ENCODE data around the gene TPPP.

TPPP gene

DNA sequence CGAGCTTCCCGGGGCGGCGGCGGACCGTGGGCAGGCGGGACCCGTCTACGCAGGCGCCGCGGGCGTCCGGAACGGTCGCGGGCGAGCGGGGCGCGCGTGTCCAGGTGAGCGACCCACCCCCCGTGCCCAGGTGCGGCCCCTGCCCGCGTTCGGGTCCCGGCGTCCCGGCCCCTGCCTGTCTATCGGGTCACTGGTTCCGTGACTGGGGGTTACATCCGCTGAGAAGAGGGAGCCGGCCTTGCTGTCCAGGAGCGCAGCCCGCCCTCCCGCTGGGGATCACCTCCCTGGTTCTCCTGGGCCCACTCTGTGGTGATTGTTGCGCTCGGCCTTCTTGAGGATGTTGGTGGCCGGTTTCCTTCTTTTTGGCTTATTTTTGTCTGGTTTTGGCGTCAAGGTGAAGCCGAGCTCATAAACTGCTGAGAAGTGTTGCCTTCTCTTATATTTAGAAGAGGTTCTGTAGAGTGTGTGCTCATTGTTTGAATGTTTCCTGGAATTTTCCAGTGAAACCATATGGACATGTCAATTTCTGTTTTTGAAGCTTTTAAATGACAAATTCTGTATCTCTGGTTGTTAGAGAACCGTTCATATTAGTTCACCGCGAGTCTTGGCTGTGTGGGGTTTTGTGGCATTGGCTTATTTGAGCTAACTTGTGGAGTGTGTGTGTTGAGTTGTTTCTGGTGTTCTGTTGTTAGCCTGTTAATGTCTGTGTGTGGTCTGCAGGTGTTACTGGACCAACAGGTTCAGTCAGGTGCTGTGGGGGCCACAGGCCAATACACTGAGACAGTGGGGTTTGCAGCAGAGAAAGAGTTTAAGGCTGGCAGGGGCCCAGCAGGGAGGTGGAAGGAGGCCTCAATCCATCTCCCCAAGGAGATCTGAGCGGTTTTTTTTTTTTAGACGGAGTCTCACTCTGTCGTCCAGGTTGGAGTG is 80.4 kb downstream of the TPPP start:
- H3K27ac ChIP-seq = peak overlapping the region; percentile 30
- DNase-seq (ENCODE audit: low read depth, low spot score) = no peak

DNA sequence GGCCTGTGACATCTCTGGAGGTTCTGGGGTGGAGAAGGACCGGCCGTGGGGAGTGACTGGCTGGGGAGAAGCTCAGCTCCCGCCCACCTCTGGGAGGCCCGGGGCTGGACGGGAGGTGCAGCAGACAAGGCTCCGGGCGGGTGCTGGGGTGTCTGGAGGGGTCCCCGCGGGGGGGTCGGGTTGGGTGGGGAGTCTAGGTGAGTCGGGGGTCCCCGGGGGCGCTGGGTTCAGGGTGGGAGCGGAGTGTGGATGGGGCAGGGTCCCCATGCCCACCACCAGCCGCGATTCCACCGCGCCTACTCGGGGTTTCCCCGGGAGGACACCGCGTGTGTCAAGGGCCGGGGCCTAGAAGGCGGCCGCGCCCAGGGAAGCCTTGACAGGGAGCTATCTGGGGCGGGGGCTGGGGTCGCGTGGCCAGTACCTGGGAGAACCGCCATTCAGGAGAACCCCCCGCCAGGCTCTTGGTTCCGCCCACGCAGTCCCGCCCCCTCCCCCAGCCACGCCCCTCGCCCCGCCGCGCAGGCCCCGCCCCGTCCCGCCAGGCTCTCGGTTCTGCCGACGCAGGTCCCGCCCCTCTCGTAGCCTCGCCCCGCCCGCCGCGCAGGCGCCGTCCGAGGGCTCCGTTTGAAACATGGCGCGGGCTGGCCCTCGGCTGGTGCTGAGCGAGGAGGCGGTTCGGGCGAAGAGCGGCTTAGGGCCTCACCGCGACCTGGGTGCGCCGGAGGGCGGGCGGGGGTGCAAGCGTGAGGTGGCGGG is 81.2 kb downstream of the TPPP start, which contains the start of gene CEP72:
TSS of gene CEP72 (plus strand) at position 610 of the 756 bp plus-strand sequence. CDS start at position 632, 22 bp downstream.
- peak within 1 kb of the TSS; percentile 30 for H3K27ac ChIP-seq
- DNase-seq (ENCODE audit: low read depth, low spot score) = peak; percentile 20

DNA sequence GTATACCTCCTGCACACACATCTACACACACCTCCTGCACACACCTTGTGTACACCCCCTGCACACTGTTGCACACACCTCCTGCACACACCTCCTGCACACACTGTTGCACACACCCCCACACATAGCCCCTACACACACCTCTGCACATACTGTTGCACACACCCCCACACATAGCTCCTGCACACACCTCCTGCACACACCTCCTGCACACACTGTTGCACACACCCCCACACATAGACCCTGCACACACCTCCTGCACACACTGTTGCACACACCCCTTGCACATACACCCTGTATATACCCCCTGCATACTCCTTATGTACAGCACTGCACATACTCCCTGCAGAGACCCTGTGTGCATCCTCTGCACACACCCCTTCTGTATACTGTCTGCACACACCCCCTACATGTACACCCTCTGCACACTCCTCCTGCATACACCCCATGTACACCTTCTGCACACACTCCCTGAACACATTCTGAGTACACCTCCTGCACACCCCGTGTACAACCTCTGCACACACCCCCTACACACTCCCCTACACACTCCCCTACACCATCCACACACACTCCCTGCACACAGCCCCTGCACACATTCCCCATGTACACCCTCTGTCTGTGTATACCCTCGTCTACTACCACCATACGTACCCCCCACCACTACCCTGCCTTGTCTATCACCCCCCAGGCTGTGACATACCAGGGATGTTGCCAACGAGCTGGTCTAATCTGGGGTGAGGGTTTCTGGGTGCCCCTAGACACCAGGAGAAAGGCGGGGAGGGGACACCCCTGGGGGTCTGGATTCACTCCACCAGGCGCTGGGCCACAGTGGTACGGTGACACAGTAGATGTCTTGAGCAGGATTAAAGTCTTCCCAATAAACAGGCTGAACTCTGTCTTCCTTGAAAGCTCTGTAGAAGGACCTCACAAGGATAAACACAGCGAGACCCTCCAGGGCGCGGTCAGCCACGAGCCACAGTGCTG is 82.1 kb downstream of the TPPP start:
- DNase-seq (ENCODE audit: low read depth, low spot score) = no peak
- H3K27ac ChIP-seq = no peak overlapping the region

DNA sequence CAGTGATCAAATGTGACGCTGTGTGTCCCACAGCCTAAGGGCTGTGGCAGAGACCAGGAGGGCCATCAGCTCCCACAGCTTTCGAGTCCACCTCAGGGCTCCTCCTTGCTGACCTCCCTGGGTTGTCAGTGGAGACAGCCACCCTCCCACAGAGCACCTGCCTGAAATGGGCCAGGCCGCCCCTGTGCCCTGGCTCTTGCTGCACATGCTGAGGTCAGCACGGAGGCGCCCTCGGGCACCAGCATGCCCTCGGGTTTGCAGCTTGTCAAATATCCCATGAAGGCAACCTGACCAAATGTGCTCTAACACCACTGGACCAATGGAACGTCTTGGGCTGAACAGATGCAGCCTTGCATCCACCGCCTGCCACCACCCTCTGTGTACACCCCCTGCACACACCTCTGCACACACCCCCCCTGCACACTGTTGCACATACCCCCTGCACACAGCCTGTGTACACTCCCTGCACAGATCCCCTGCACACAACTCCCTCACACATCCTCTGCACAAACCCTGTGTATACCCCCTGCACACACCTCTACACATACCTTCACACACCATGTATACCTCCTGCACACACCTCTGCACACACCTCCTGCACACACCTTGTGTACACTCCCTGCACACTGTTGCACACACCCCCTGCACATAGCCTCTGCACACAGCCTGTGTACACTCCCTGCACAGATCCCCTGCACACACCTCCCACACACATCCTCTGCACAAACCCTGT is 83.0 kb downstream of the TPPP start:
- DNase-seq (ENCODE audit: low read depth, low spot score) = no peak
- H3K27ac ChIP-seq = no peak overlapping the region
